ENCODE measurements around the gene PHOSPHO1. TPM values are rescaled to one million over a fixed set of nuclear protein-coding genes. Genes with fewer than 3 reads are reported as not detected.

PHOSPHO1 gene
- polyA plus RNA-seq, 2 of the 4 experiments (the other 2 are of a cell fraction), result 0.32 to 1.6 TPM

- H3K4me1 ChIP-seq, result peaks cover 5% of the 10 kb centered on the region; the same call in 1 of the 3 replicates
- 68% methylated on average over 2 of the region's 2 CpGs for WGBS (ENCODE audit: missing lambda C conversion rate)
- ATAC-seq, result no peak
- DNase-seq (ENCODE audit: low read depth in 1 of 2, low spot score in 1 of 2), result no peak
- FAIRE-seq, result peak; percentile 23
- POLR2A ChIA-PET, result interaction anchor here (0.6 kb wide), 1 partner anchor 247 kb away, joined by 3 read pairs; no protein-coding TSS in a partner anchor
- TF ChIP-seq MAFK (IDR thresholded peaks at IDR 0.05; ENCODE audit: partially characterized antibody) (no peak), NR3C1 (IDR thresholded peaks at IDR 0.05) (no peak), RCOR1 (IDR thresholded peaks at IDR 0.05; ENCODE audit: low read depth, low read length) (no peak), POLR2AphosphoS2 (conservative IDR thresholded peaks at IDR 0.05; ENCODE audit: low read length) (no peak), HOXA7 (CRISPR knock-in tag; IDR thresholded peaks at IDR 0.05) (no peak), NPAS2 (CRISPR knock-in tag; IDR thresholded peaks at IDR 0.05; ENCODE audit: borderline replicate concordance) (no peak), RARB (CRISPR knock-in tag; IDR thresholded peaks at IDR 0.05) (no peak), TP53 (CRISPR knock-in tag; IDR thresholded peaks at IDR 0.05) (no peak), CHD2 (IDR thresholded peaks at IDR 0.05; ENCODE audit: low read length, partially characterized antibody) (no peak)
- no peak overlapping the region for H3K4me2 ChIP-seq
- CTCF ChIA-PET, result interaction anchor here (1.4 to 13.5 kb wide), 4 partner anchors 9 to 409 kb away, joined by 4 to 161 read pairs (median 8); partner anchors contain the start of gene PHOSPHO1
- no peak overlapping the region for H3K4me3 ChIP-seq
- H3K27ac ChIP-seq, result no peak overlapping the region
- H3K9me3 ChIP-seq, result no peaks in the 10 kb centered on the region
These were observed 16.7 kb downstream of the PHOSPHO1 start for GRCh38 chr17:49213847-49214246.

GRCh38 chr17:49213399-49213798 is 17.2 kb downstream of the PHOSPHO1 start:
- ATAC-seq (no peak), DNase-seq (ENCODE audit: low read depth in 1 of 2, low spot score in 1 of 2) (no peak), FAIRE-seq (no peak)
- ChIA-PET CTCF (interaction anchor here (1.4 to 13.5 kb wide), 4 partner anchors 9 to 409 kb away, joined by 4 to 161 read pairs (median 8); partner anchors contain the start of gene PHOSPHO1), POLR2A (interaction anchor here (0.6 kb wide), 1 partner anchor 246 kb away, joined by 3 read pairs; no protein-coding TSS in a partner anchor)
- Histone ChIP-seq H3K27ac (no peak overlapping the region), H3K4me1 (peaks cover 5% of the 10 kb centered on the region; the same call in 1 of the 3 replicates), H3K4me3 (no peak overlapping the region), H3K4me2 (no peak overlapping the region), H3K9me3 (no peaks in the 10 kb centered on the region)
- WGBS (ENCODE audit: missing lambda C conversion rate), result 71% methylated on average over 5 of the region's 5 CpGs
- TF ChIP-seq, protein P1, sequence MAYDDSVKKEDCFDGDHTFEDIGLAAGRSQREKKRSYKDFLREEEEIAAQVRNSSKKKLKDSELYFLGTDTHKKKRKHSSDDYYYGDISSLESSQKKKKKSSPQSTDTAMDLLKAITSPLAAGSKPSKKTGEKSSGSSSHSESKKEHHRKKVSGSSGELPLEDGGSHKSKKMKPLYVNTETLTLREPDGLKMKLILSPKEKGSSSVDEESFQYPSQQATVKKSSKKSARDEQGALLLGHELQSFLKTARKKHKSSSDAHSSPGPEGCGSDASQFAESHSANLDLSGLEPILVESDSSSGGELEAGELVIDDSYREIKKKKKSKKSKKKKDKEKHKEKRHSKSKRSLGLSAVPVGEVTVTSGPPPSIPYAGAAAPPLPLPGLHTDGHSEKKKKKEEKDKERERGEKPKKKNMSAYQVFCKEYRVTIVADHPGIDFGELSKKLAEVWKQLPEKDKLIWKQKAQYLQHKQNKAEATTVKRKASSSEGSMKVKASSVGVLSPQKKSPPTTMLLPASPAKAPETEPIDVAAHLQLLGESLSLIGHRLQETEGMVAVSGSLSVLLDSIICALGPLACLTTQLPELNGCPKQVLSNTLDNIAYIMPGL (CRISPR knock-in tag; IDR thresholded peaks at IDR 0.05; ENCODE audit: borderline replicate concordance), result no peak
- no peak for TF ChIP-seq SMC3 (IDR thresholded peaks at IDR 0.05)
- no peak for TF ChIP-seq ZSCAN20 (CRISPR knock-in tag; IDR thresholded peaks at IDR 0.05)
- TF ChIP-seq EP300 (IDR thresholded peaks at IDR 0.05), result no peak
- TF ChIP-seq HOXB13 (CRISPR knock-in tag; IDR thresholded peaks at IDR 0.05; ENCODE audit: low read depth), result no peak
- TF ChIP-seq FOSL2 (IDR thresholded peaks at IDR 0.05), result no peak
- no peak for TF ChIP-seq FOSL2 (CRISPR knock-in tag; IDR thresholded peaks at IDR 0.05)
- no peak for TF ChIP-seq MYC (IDR thresholded peaks at IDR 0.05; ENCODE audit: borderline replicate concordance, low read length)
- no peak for TF ChIP-seq FOXS1 (CRISPR knock-in tag; IDR thresholded peaks at IDR 0.05)
- TF ChIP-seq ZC3H11A (IDR thresholded peaks at IDR 0.05), result no peak
- no peak for TF ChIP-seq JUN (IDR thresholded peaks at IDR 0.05)
- TF ChIP-seq TP53 (CRISPR knock-in tag; IDR thresholded peaks at IDR 0.05), result no peak
- no peak for TF ChIP-seq ZFP36 (IDR thresholded peaks at IDR 0.05; ENCODE audit: borderline replicate concordance, partially characterized antibody)
- TF ChIP-seq, protein P2, sequence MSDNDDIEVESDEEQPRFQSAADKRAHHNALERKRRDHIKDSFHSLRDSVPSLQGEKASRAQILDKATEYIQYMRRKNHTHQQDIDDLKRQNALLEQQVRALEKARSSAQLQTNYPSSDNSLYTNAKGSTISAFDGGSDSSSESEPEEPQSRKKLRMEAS (IDR thresholded peaks at IDR 0.05), result no peak
